ENCODE measurements around the gene AGER. TPM values are rescaled to one million over a fixed set of nuclear protein-coding genes. Genes with fewer than 3 reads are reported as not detected.

The AGER gene
- 0.29 and 0.66 TPM in 2 replicates for total RNA-seq

GRCh38 chr6:32184084-32184640 is at the start of gene AGER:
AGER (minus strand) TSS chr6:32184253; CDS start chr6:32184222, 31 bp downstream.

GRCh38 chr6:32223258-32224235 is 39.5 kb upstream of the AGER start, which contains the start of gene NOTCH4:
NOTCH4 (minus strand) TSS chr6:32224067; CDS start chr6:32223928, 139 bp downstream.

GRCh38 chr6:32192608-32193039 is 8.6 kb upstream of the AGER start, which contains the start of gene GPSM3:
GPSM3 (minus strand) TSS chr6:32192643; CDS start chr6:32192513, 130 bp downstream.

GRCh38 chr6:32190054-32190851 is 6.2 kb upstream of the AGER start, which contains the start of gene PBX2:
PBX2 (minus strand) TSS chr6:32190202; CDS start chr6:32189915, 287 bp downstream.

GRCh38 chr6:32177788-32178546 is 6.1 kb downstream of the AGER start, which contains the start of gene RNF5:
RNF5 (plus strand) TSS chr6:32178405; CDS start chr6:32178512, 107 bp downstream.

GRCh38 chr6:32175711-32176475 is 8.2 kb downstream of the AGER start, which contains the start of gene AGPAT1:
AGPAT1 (minus strand) TSS chr6:32176084; CDS start chr6:32171496, 4,588 bp downstream.

GRCh38 chr6:32164295-32164694 is 19.8 kb downstream of the AGER start, which contains the start of gene EGFL8:
EGFL8 (plus strand) TSS chr6:32164595; CDS start chr6:32166166, 1,571 bp downstream.

GRCh38 chr6:32153564-32154513 is 30.2 kb downstream of the AGER start, which contains the start of gene PPT2:
PPT2 (plus strand) TSS chr6:32154141; CDS start chr6:32154595, 454 bp downstream.

GRCh38 chr6:32151863-32152768 is 31.9 kb downstream of the AGER start, which contains the start of gene PRRT1:
PRRT1 (minus strand) TSS chr6:32151939; CDS start chr6:32151827, 112 bp downstream.

Small RNAs within 50 kb of the gene (small RNA-seq; reads per million reads assigned to genes)
- not detected for gene AL662884.1 (ENCODE audit: low replicate concordance)
- not detected for gene MIR6833 (ENCODE audit: low replicate concordance)

Other genes with a start within 250 kb of the AGER start
- 2.3 and 62.8 TPM in 2 replicates for gene CFB, start 238.2 kb downstream of the AGER start, total RNA-seq
- gene NELFE, start 225.3 kb downstream of the AGER start, total RNA-seq, result 125 and 137 TPM in 2 replicates
- 51.0 and 70.0 TPM in 2 replicates for gene SKIC2, start 225.1 kb downstream of the AGER start, total RNA-seq
- 17.3 and 31.7 TPM in 2 replicates for gene DXO, start 212.1 kb downstream of the AGER start, total RNA-seq
- gene C4A, start 202.2 kb downstream of the AGER start, total RNA-seq, result 1.7 and 10.3 TPM in 2 replicates
- gene C4B, start 169.5 kb downstream of the AGER start, total RNA-seq, result 1.4 and 6.3 TPM in 2 replicates
- gene CYP21A2, start 145.8 kb downstream of the AGER start, total RNA-seq, result not detected in 2 replicates
- 3.0 and 81.8 TPM in 2 replicates for gene TNXB, start 74.9 kb downstream of the AGER start, total RNA-seq
- 28.8 and 39.2 TPM in 2 replicates for gene ATF6B, start 56.0 kb downstream of the AGER start, total RNA-seq
- gene FKBPL, start 54.0 kb downstream of the AGER start, total RNA-seq, result 5.9 and 6.4 TPM in 2 replicates
- 0.29 and 0.44 TPM in 2 replicates for gene PRRT1, start 32.3 kb downstream of the AGER start, total RNA-seq
- gene PPT2, start 30.1 kb downstream of the AGER start, total RNA-seq, result 25.8 and 46.8 TPM in 2 replicates
- gene EGFL8, start 19.7 kb downstream of the AGER start, total RNA-seq, result 0.44 and 0.86 TPM in 2 replicates
- 43.3 and 48.4 TPM in 2 replicates for gene AGPAT1, start 8.2 kb downstream of the AGER start, total RNA-seq
- 24.3 and 35.6 TPM in 2 replicates for gene RNF5, start 5.8 kb downstream of the AGER start, total RNA-seq
- gene PBX2, start 5.9 kb upstream of the AGER start, total RNA-seq, result 51.4 and 57.8 TPM in 2 replicates
- 5.5 and 10.9 TPM in 2 replicates for gene GPSM3, start 8.4 kb upstream of the AGER start, total RNA-seq
- gene NOTCH4, start 39.8 kb upstream of the AGER start, total RNA-seq, result 0.44 and 1.1 TPM in 2 replicates
- not detected in 2 replicates for gene TSBP1, start 187.7 kb upstream of the AGER start, total RNA-seq
- gene BTNL2, start 222.9 kb upstream of the AGER start, total RNA-seq, result not detected in 2 replicates